H1 (cell line): ENCODE measurements around the gene SLC2A8. TPM values are rescaled to one million over a fixed set of nuclear protein-coding genes. Genes with fewer than 3 reads are reported as not detected.

Experiments
- CTCF ChIA-PET: fragments of 300-600 bp; sonication (Branson Sonifier 250); formaldehyde crosslinking; loops from one replicate; lab custom pipeline; 2021; ENCODE audit not compliant: partially characterized antibody; lab: Charles Lee
- POLR2A ChIA-PET: fragments of 300-600 bp; sonication (Branson Sonifier 250); formaldehyde crosslinking; loops from one replicate; lab custom pipeline; 2021; ENCODE audit warnings: inconsistent platforms; ENCODE audit not compliant: partially characterized antibody; lab: Charles Lee
- DNase-seq, 2 experiments: peaks; one replicate each; pipeline versions ENCODE4 v3.0.0 to v3.0.0-alpha.2; 2010 to 2022; ENCODE audit warnings: low spot score in 2 of 2, low read depth in 1 of 2, mixed read lengths in 1 of 2
- FAIRE-seq: peaks from 2 replicates; lab custom pipeline; 2011; peaks lifted over from hg19 to GRCh38; lab: Jason Lieb, UNC
- H2AFZ ChIP-seq: 2 replicates; pipeline ENCODE4 v1.8.1; 2012; ENCODE audit warnings: low read length, inconsistent platforms
- H2AK5ac ChIP-seq: 2 replicates; pipeline ENCODE4 v1.6.1; 2013; ENCODE audit warnings: low read depth, low read length
- H2BK120ac ChIP-seq: replicated peaks from 2 replicates; pipeline ENCODE3; 2013; ENCODE audit warnings: low read depth, low read length, inconsistent platforms
- H2BK12ac ChIP-seq: 2 replicates; pipeline ENCODE4 v1.6.1; 2013; ENCODE audit warnings: low read depth, low read length
- H2BK15ac ChIP-seq: 2 replicates; pipeline ENCODE4 v1.6.1; 2013; ENCODE audit warnings: low read length
- H2BK20ac ChIP-seq: 2 replicates; pipeline ENCODE4 v1.6.1; 2013; ENCODE audit warnings: low read length
- H2BK5ac ChIP-seq: 2 replicates; pipeline ENCODE4 v1.6.1; 2013; ENCODE audit warnings: low read depth, low read length
- H3K14ac ChIP-seq: 2 replicates; pipeline ENCODE4 v1.6.1; 2013; ENCODE audit warnings: inconsistent platforms; ENCODE audit not compliant: insufficient read length
- H3K18ac ChIP-seq: 2 replicates; pipeline ENCODE4 v1.6.1; 2013; ENCODE audit warnings: low read length; ENCODE audit errors: extremely low read depth
- H3K23ac ChIP-seq: 2 replicates; pipeline ENCODE4 v1.6.1; 2013; ENCODE audit warnings: inconsistent platforms; ENCODE audit not compliant: insufficient read length
- H3K23me2 ChIP-seq: 2 replicates; pipeline ENCODE4 v1.6.1; 2013; ENCODE audit warnings: low read depth, low read length
- H3K27ac ChIP-seq: 2 replicates; pipeline ENCODE4 v1.6.1; 2011; ENCODE audit warnings: low read depth, low read length, inconsistent platforms
- H3K27me3 ChIP-seq, 4 experiments: replicated peaks in 1 of 4; 1 replicate in 1 of 4; 2 replicates in 3 of 4; pipeline versions ENCODE4 v1.6.1 to v1.8.1; 2011 to 2013; ENCODE audit warnings: low read length in 3 of 4, mild to moderate bottlenecking in 3 of 4, inconsistent platforms in 2 of 4, mixed read lengths in 2 of 4, moderate library complexity in 1 of 4; ENCODE audit not compliant: control insufficient read depth in 3 of 4, insufficient read depth in 3 of 4; ENCODE audit errors: extremely low read depth in 1 of 4
- H3K36me3 ChIP-seq, 4 experiments: 2 replicates each; pipeline versions ENCODE4 v1.6.1 to v1.8.1; 2011 to 2013; ENCODE audit warnings: mild to moderate bottlenecking in 4 of 4, low read length in 3 of 4, moderate library complexity in 2 of 4, control low read depth in 1 of 4, inconsistent platforms in 1 of 4; ENCODE audit not compliant: insufficient read depth in 4 of 4, control insufficient read depth in 2 of 4
- H3K4ac ChIP-seq: replicated peaks from 2 replicates; pipeline ENCODE3; 2013; ENCODE audit warnings: low read length, low read depth, mixed read lengths, inconsistent platforms; ENCODE audit not compliant: insufficient read length
- H3K4me1 ChIP-seq, 4 experiments: replicated peaks in 1 of 4; 1 replicate in 1 of 4; 2 replicates in 3 of 4; pipeline versions ENCODE4 v1.6.1 to v1.8.1; 2011 to 2013; ENCODE audit warnings: low read length in 3 of 4, inconsistent platforms in 2 of 4, mixed read lengths in 1 of 4; ENCODE audit not compliant: insufficient read depth in 4 of 4, control insufficient read depth in 3 of 4
- H3K4me2 ChIP-seq, 2 experiments: 2 replicates each; pipeline versions ENCODE4 v1.6.1 to v1.8.1; 2011 to 2013; ENCODE audit warnings: low read depth in 2 of 2, low read length in 2 of 2, control low read depth in 1 of 2, inconsistent platforms in 1 of 2, mild to moderate bottlenecking in 1 of 2; ENCODE audit not compliant: insufficient read depth in 1 of 2
- H3K4me3 ChIP-seq, 4 experiments: fragments of 200-600, 300-600 bp in 1 of 4; sonication (generic), shearing (Covaris generic), sonication (Bioruptor Twin) in 1 of 4; 2 replicates each; pipeline versions ENCODE4 v1.5.1 to v1.8.1; 2011 to 2016; ENCODE audit warnings: low read length in 4 of 4, low read depth in 3 of 4, control low read depth in 2 of 4, inconsistent platforms in 2 of 4, mild to moderate bottlenecking in 2 of 4, mixed read lengths in 1 of 4, moderate library complexity in 1 of 4; ENCODE audit not compliant: insufficient read depth in 2 of 4; ENCODE audit errors: extremely low read depth in 1 of 4
- H3K56ac ChIP-seq: replicated peaks from 2 replicates; pipeline ENCODE3; 2013; ENCODE audit warnings: low read depth, mild to moderate bottlenecking, mixed read lengths, low read length, inconsistent platforms; ENCODE audit not compliant: insufficient read length
- H3K79me1 ChIP-seq: 2 replicates; pipeline ENCODE4 v1.6.1; 2013; ENCODE audit warnings: low read depth, low read length, control low read depth
- H3K79me2 ChIP-seq, 2 experiments: 2 replicates each; pipeline versions ENCODE4 v1.6.1 to v1.8.1; 2012 to 2013; ENCODE audit warnings: low read length in 2 of 2, mild to moderate bottlenecking in 2 of 2, inconsistent platforms in 1 of 2; ENCODE audit not compliant: insufficient read depth in 2 of 2, control insufficient read depth in 1 of 2
- H3K9ac ChIP-seq, 4 experiments: replicated peaks in 1 of 4; 1 replicate in 1 of 4; 2 replicates in 3 of 4; pipeline versions ENCODE4 v1.6.1 to v1.8.1; 2011 to 2013; ENCODE audit warnings: low read depth in 3 of 4, low read length in 3 of 4, control low read depth in 2 of 4, mild to moderate bottlenecking in 2 of 4, moderate library complexity in 2 of 4, inconsistent platforms in 1 of 4; ENCODE audit errors: extremely low read depth in 1 of 4
- H3K9me3 ChIP-seq, 2 experiments: 2 replicates each; pipeline versions ENCODE4 v1.6.1 to v1.8.1; 2012 to 2013; ENCODE audit warnings: mild to moderate bottlenecking in 2 of 2, moderate library complexity in 2 of 2, control low read depth in 1 of 2, inconsistent platforms in 1 of 2, low read depth in 1 of 2, low read length in 1 of 2, mixed read lengths in 1 of 2; ENCODE audit not compliant: insufficient read depth in 2 of 2
- H4K20me1 ChIP-seq, 2 experiments: replicated peaks in 1 of 2; 2 replicates each; pipeline versions ENCODE3 to v1.8.1; 2011 to 2013; ENCODE audit warnings: inconsistent platforms in 2 of 2, low read length in 2 of 2, mild to moderate bottlenecking in 1 of 2; ENCODE audit not compliant: insufficient read depth in 2 of 2, control insufficient read depth in 1 of 2
- H4K5ac ChIP-seq: 2 replicates; pipeline ENCODE4 v1.6.1; 2013; ENCODE audit warnings: low read length, low read depth, mixed read lengths, inconsistent platforms; ENCODE audit not compliant: insufficient read length
- H4K8ac ChIP-seq: 2 replicates; pipeline ENCODE4 v1.8.0; 2013; ENCODE audit warnings: mild to moderate bottlenecking, moderate library complexity, low read length, inconsistent platforms; ENCODE audit not compliant: insufficient read depth; ENCODE audit errors: extremely low read depth
- H4K91ac ChIP-seq: replicated peaks from 2 replicates; pipeline ENCODE3; 2013; ENCODE audit warnings: low read length, mixed read lengths, inconsistent platforms; ENCODE audit not compliant: insufficient read length
- BCL11A ChIP-seq, 2 experiments: IDR thresholded peaks; one replicate each; pipeline ENCODE4 v1.6.1; 2011; ENCODE audit warnings: low read depth in 2 of 2, low read length in 2 of 2, mild to moderate bottlenecking in 2 of 2
- CREB1 ChIP-seq: IDR thresholded peaks from 2 replicates; pipeline ENCODE4 v1.6.1; 2012; ENCODE audit warnings: inconsistent platforms
- CTCF ChIP-seq, 3 experiments: IDR thresholded peaks; 1 replicate in 2 of 3; 2 replicates in 1 of 3; pipeline versions ENCODE4 v1.5.1 to v1.6.1; 2011; ENCODE audit warnings: low read length in 3 of 3, mild to moderate bottlenecking in 3 of 3, inconsistent platforms in 2 of 3, low read depth in 1 of 3, moderate library complexity in 1 of 3; ENCODE audit not compliant: insufficient read depth in 1 of 3; ENCODE audit errors: control extremely low read depth in 1 of 3
- MAX ChIP-seq: IDR thresholded peaks from 2 replicates; pipeline ENCODE4 v1.6.1; 2012; ENCODE audit warnings: inconsistent platforms
- RAD21 ChIP-seq, 2 experiments: IDR thresholded peaks in 1 of 2; conservative IDR thresholded peaks in 1 of 2; 2 replicates each; pipeline ENCODE4 v1.6.1; 2011; ENCODE audit warnings: low read depth in 2 of 2, low read length in 2 of 2, improper control_type of control experiment in 1 of 2, inconsistent platforms in 1 of 2, mild to moderate bottlenecking in 1 of 2, moderate library complexity in 1 of 2
- SIN3A ChIP-seq, 2 experiments: IDR thresholded peaks in 1 of 2; conservative IDR thresholded peaks in 1 of 2; 2 replicates each; pipeline ENCODE4 v1.6.1; 2011 to 2012; ENCODE audit warnings: low read length in 2 of 2, improper control_type of control experiment in 1 of 2, low read depth in 1 of 2, mild to moderate bottlenecking in 1 of 2
- WGBS, 2 experiments: shearing (Covaris generic) in 1 of 2; methylation state at CpG; one replicate each; pipeline versions ENCODE4 v1.1.6 to v1.1.7; 2013 to 2015; ENCODE audit warnings: low lambda C conversion rate in 2 of 2, mixed read lengths in 2 of 2, inconsistent platforms in 1 of 2, low coverage in 1 of 2, missing lambda C conversion rate in 1 of 2; ENCODE audit not compliant: insufficient replicate concordance in 2 of 2, insufficient coverage in 1 of 2, insufficient read length in 1 of 2; ENCODE audit errors: extremely low coverage in 1 of 2, missing lambda C conversion rate in 1 of 2; 5-methylcytosine and 5-hydroxymethylcytosine counted together
- polyA plus RNA-seq, 7 experiments: library from polyadenylated mRNA; depleted of rRNA in 3 of 7; stranded (reverse) in 5 of 7; unstranded in 2 of 7; fragments of >200 nt in 5 of 7; fragments of 200-250 nt in 2 of 7; gene quantifications; 1 replicate in 5 of 7; 2 replicates in 1 of 7; 4 replicates in 1 of 7; pipeline versions ENCODE4 v1.2.1 to v1.2.3, GENCODE V29; 2011 to 2013; ENCODE audit warnings: missing spikeins in 2 of 7, mixed read lengths in 2 of 7
- total RNA-seq: library from RNA; stranded (reverse); fragmentation: NEBNext Ultra II Directional; extraction: Animal tissue kit (Norgen Biotek cat#: 25700); gene quantifications from 2 replicates; pipeline ENCODE4 v1.2.1, GENCODE V29; 2021

Gene SLC2A8
- total and polyA plus RNA-seq, 2 of the 8 experiments (the other 6 are each of a cell fraction or from before 2014, with no cell fraction given), result 24.6 to 36.4 TPM

- no peak overlapping the region for H3K9ac ChIP-seq
- no peak overlapping the region for H4K5ac ChIP-seq
- POLR2A ChIA-PET, result interaction anchor here (0.8 to 2.5 kb wide), 5 partner anchors 11 to 208 kb away, joined by 3 to 7 read pairs (median 4); no protein-coding TSS in a partner anchor
- H2BK120ac ChIP-seq, result no peak overlapping the region
- no peak overlapping the region for H3K56ac ChIP-seq
- H3K36me3 ChIP-seq, result no peaks in the 10 kb centered on the region
- no peak overlapping the region for H3K27ac ChIP-seq
- H3K4me2 ChIP-seq, result no peak overlapping the region
- H3K18ac ChIP-seq, result no peak overlapping the region
- no peak overlapping the region for H3K4ac ChIP-seq
- no peak for FAIRE-seq
- H3K79me1 ChIP-seq, result peaks cover 4% of the 10 kb centered on the region
- no peak overlapping the region for H2BK5ac ChIP-seq
- H2BK12ac ChIP-seq, result no peak overlapping the region
- no peak overlapping the region for H2BK15ac ChIP-seq
- WGBS, 2 experiments, result 62% methylated on average over 12 of the region's 12 CpGs; no CpG with 5 or more reads in 1 of the 2 experiments
- DNase-seq, result peak; percentile 43 to 83
- H3K9me3 ChIP-seq, result no peaks in the 10 kb centered on the region
- no peak overlapping the region for H2AK5ac ChIP-seq
- H4K8ac ChIP-seq, result no peak overlapping the region
- H2AFZ ChIP-seq, result no peak overlapping the region
- CTCF ChIA-PET, result interaction anchor here (0.6 to 2.8 kb wide), 23 partner anchors 10 to 223 kb away, joined by 3 to 21 read pairs (median 3); partner anchors contain the start of gene SLC2A8
- no peak overlapping the region for H3K23ac ChIP-seq
- H3K27me3 ChIP-seq, result no peaks in the 10 kb centered on the region
- no peak overlapping the region for H2BK20ac ChIP-seq
- no peak overlapping the region for H4K91ac ChIP-seq
- H4K20me1 ChIP-seq, result peaks cover 2% of the 10 kb centered on the region in 2 experiments
- peaks cover 0 to 8% (median 5%) of the 10 kb centered on the region in 4 experiments; a peak in 6 of 7 replicates for H3K4me1 ChIP-seq
- no peak overlapping the region for H3K4me3 ChIP-seq
- TF ChIP-seq BCL11A (IDR thresholded peaks at IDR 0.05; ENCODE audit: low read depth in 2 of 2, low read length in 2 of 2), result no peak
- 0 out of 4 replicates have a peak, but pooled peaks of 1 of the 2 experiments have one; percentile 17 for TF ChIP-seq SIN3A (conservative IDR thresholded peaks at IDR 0.05 in 1 of 2, IDR thresholded peaks at IDR 0.05 in 1 of 2; ENCODE audit: low read depth in 1 of 2, low read length in 2 of 2)
- TF ChIP-seq RAD21 (IDR thresholded peaks at IDR 0.05 in 1 of 2, conservative IDR thresholded peaks at IDR 0.05 in 1 of 2; ENCODE audit: low read depth in 2 of 2, low read length in 2 of 2), result peak; percentile 63 to 70
- TF ChIP-seq MAX, result peak; percentile 59
- TF ChIP-seq CTCF (IDR thresholded peaks at IDR 0.05; ENCODE audit: control extremely low read depth in 1 of 3, insufficient read depth in 1 of 3, low read depth in 1 of 3, low read length in 3 of 3), result peak; percentile 65 to 76 (median 70)
- peak; percentile 40; the same call in 1 of the 2 replicates for TF ChIP-seq CREB1
- H3K23me2 ChIP-seq, result peaks cover 2% of the 10 kb centered on the region; the same call in 1 of the 2 replicates
- H3K14ac ChIP-seq, result no peak overlapping the region
- H3K79me2 ChIP-seq, result peaks cover 0 to 7% of the 10 kb centered on the region in 2 experiments; a peak in 1 of 4 replicates
These were observed 21.1 kb downstream of the SLC2A8 start for GRCh38 chr9:127418037-127418471.
